HG03378 (cell line): ENCODE data around the gene ACY1.

Source experiments
- ATAC-seq: cut with Tn5 transposase; IDR thresholded peaks from one replicate; pipeline ENCODE4 v1.9.1; 2021; ENCODE audit warnings: mild to moderate bottlenecking, moderate library complexity; ENCODE audit not compliant: unreplicated experiment

Gene ACY1

GRCh38 chr3:51982838-51983577 is at the start of gene ACY1:
TSS of gene ACY1 (plus strand) at chr3:51983535. CDS start at chr3:51984065, 530 bp downstream.
- ATAC-seq, result peak; percentile 44

GRCh38 chr3:51934139-51934850 is 49.0 kb upstream of the ACY1 start:
- ATAC-seq, result no peak

- no peak for ATAC-seq
Measured at GRCh38 chr3:51934991-51935885, 48.1 kb upstream of the ACY1 start.

GRCh38 chr3:51935886-51936755 is 47.2 kb upstream of the ACY1 start:
- ATAC-seq, result no peak

- no peak for ATAC-seq
Measured at GRCh38 chr3:51937014-51937413, 46.3 kb upstream of the ACY1 start.

- ATAC-seq, result no peak
Measured at GRCh38 chr3:51937611-51938450, 45.5 kb upstream of the ACY1 start.

GRCh38 chr3:51938780-51939425 is 44.4 kb upstream of the ACY1 start:
- ATAC-seq, result no peak

GRCh38 chr3:51940648-51941462 is 42.5 kb upstream of the ACY1 start:
- ATAC-seq, result no peak

- no peak for ATAC-seq
Measured at GRCh38 chr3:51941463-51941797, 41.9 kb upstream of the ACY1 start.

GRCh38 chr3:51941798-51942602 is 41.3 kb upstream of the ACY1 start, which contains the start of the genes PARP3 and RRP9:
TSS of gene PARP3 (plus strand) at chr3:51942363. CDS start at chr3:51943356, 993 bp downstream.
TSS of gene RRP9 (minus strand) at chr3:51941904. CDS start at chr3:51941867, 37 bp downstream.
- peak; percentile 87 for ATAC-seq

GRCh38 chr3:51942603-51943450 is 40.5 kb upstream of the ACY1 start:
- ATAC-seq, result no peak

GRCh38 chr3:51943451-51944391 is 39.6 kb upstream of the ACY1 start:
- ATAC-seq, result no peak

GRCh38 chr3:51944451-51945021 is 38.8 kb upstream of the ACY1 start:
- ATAC-seq, result no peak

- ATAC-seq, result no peak
Measured at GRCh38 chr3:51945031-51945840, 38.1 kb upstream of the ACY1 start.
